ENCODE measurements around the gene OR1J4. TPM values are rescaled to one million over a fixed set of nuclear protein-coding genes. Genes with fewer than 3 reads are reported as not detected.

The OR1J4 gene
- total RNA-seq, 3 donors from 2014 or later, result not detected

- Histone ChIP-seq H3K9me3 (peaks cover 0 to 4% of the 10 kb centered on the region in 2 donors), H3K36me3 (no peaks in the 10 kb centered on the region), H3K27me3 (no peaks in the 10 kb centered on the region), H3K27ac (no peak overlapping the region), H3K4me1 (no peaks in the 10 kb centered on the region), H3K4me3 (no peak overlapping the region)
- intact Hi-C loops (cut with DNase I; ENCODE audit: low total_unique reads), result no loop called here
- DNase-seq (ENCODE audit: low spot score in 2 of 2), result no peak
- TF ChIP-seq CTCF (IDR thresholded peaks at IDR 0.05), result no peak
Observed at GRCh38 chr9:122546196-122546595, 27.3 kb downstream of the OR1J4 start.

- TF ChIP-seq CTCF (IDR thresholded peaks at IDR 0.05), result no peak
- no peak for TF ChIP-seq POLR2AphosphoS5 (IDR thresholded peaks at IDR 0.05)
- no peak for TF ChIP-seq POLR2A (IDR thresholded peaks at IDR 0.05)
- no peaks in the 10 kb centered on the region for H3K36me3 ChIP-seq
- H3K4me3 ChIP-seq, result no peak overlapping the region
- no peaks in the 10 kb centered on the region for H3K4me1 ChIP-seq
- intact Hi-C loops (cut with DNase I; ENCODE audit: low total_unique reads), result no loop called here
- H3K27ac ChIP-seq, result no peak overlapping the region
- no peaks in the 10 kb centered on the region for H3K27me3 ChIP-seq
- H3K9me3 ChIP-seq, result peaks cover 0 to 4% of the 10 kb centered on the region in 2 donors
- DNase-seq (ENCODE audit: low spot score in 2 of 2), result no peak
Observed at GRCh38 chr9:122551371-122551770, 32.4 kb downstream of the OR1J4 start.

GRCh38 chr9:122552812-122553211 is 33.9 kb downstream of the OR1J4 start, which contains the start of gene OR1N2:
Gene OR1N2 (plus strand): TSS chr9:122553112. CDS start chr9:122553212, 100 bp downstream.
- Histone ChIP-seq H3K4me1 (no peaks in the 10 kb centered on the region), H3K36me3 (no peaks in the 10 kb centered on the region), H3K9me3 (peaks cover 0 to 4% of the 10 kb centered on the region in 2 donors), H3K27ac (no peak within 1 kb of the TSS), H3K4me3 (no peak within 1 kb of the TSS), H3K27me3 (no peaks in the 10 kb centered on the region)
- intact Hi-C loops (cut with DNase I; ENCODE audit: low total_unique reads), result no loop called here
- DNase-seq (ENCODE audit: low spot score in 2 of 2), result no peak
- TF ChIP-seq CTCF (IDR thresholded peaks at IDR 0.05), result no peak
- TF ChIP-seq POLR2A (IDR thresholded peaks at IDR 0.05), result no peak
- TF ChIP-seq POLR2AphosphoS5 (IDR thresholded peaks at IDR 0.05), result no peak

GRCh38 chr9:122561446-122561845 is 42.5 kb downstream of the OR1J4 start:
- no peaks in the 10 kb centered on the region for H3K4me1 ChIP-seq
- H3K27ac ChIP-seq, result no peak overlapping the region
- DNase-seq (ENCODE audit: low spot score in 2 of 2), result no peak
- TF ChIP-seq POLR2A (IDR thresholded peaks at IDR 0.05), result no peak
- no peak for TF ChIP-seq POLR2AphosphoS5 (IDR thresholded peaks at IDR 0.05)
- TF ChIP-seq CTCF (IDR thresholded peaks at IDR 0.05), result no peak
- no peaks in the 10 kb centered on the region for H3K9me3 ChIP-seq
- intact Hi-C loops (cut with DNase I; ENCODE audit: low total_unique reads), result no loop called here
- no peak overlapping the region for H3K4me3 ChIP-seq
- no peaks in the 10 kb centered on the region for H3K36me3 ChIP-seq
- no peaks in the 10 kb centered on the region for H3K27me3 ChIP-seq

- no peak for DNase-seq (ENCODE audit: low spot score in 2 of 2)
- no peak overlapping the region for H3K27ac ChIP-seq
- no peaks in the 10 kb centered on the region for H3K9me3 ChIP-seq
- no peaks in the 10 kb centered on the region for H3K27me3 ChIP-seq
- H3K4me3 ChIP-seq, result no peak overlapping the region
- no peaks in the 10 kb centered on the region for H3K4me1 ChIP-seq
- no peaks in the 10 kb centered on the region for H3K36me3 ChIP-seq
- TF ChIP-seq POLR2AphosphoS5 (IDR thresholded peaks at IDR 0.05) (no peak), POLR2A (IDR thresholded peaks at IDR 0.05) (no peak), CTCF (IDR thresholded peaks at IDR 0.05) (no peak)
- intact Hi-C loops (cut with DNase I; ENCODE audit: low total_unique reads), result no loop called here
Observed at GRCh38 chr9:122562134-122562760, 43.3 kb downstream of the OR1J4 start.

Measured in breast epithelium (tissue), 4 donors.